Dermis microvascular lymphatic vessel endothelial cell (primary cell): ENCODE measurements around the gene SLC7A8. TPM values are rescaled to one million over a fixed set of nuclear protein-coding genes. Genes with fewer than 3 reads are reported as not detected.
"Not testable (repeated sequence)": the region's sequence is repeated elsewhere in the genome, so short reads cannot be mapped to it uniquely, and the experiment has no call there.

Experiments used
- DNase-seq, 2 donors: peaks; one replicate each; pipeline versions ENCODE4 v3.0.0 to v3.0.0-alpha.2; 2010; ENCODE audit warnings: low read depth in 2 of 2
- total RNA-seq: library from RNA; depleted of rRNA; stranded (reverse); fragments of >200 nt; gene quantifications from 2 replicates; pipeline ENCODE4 v1.2.1, GENCODE V29; 2014

The SLC7A8 gene
- 0.13 and 1.0 TPM in 2 replicates for total RNA-seq

DNA sequence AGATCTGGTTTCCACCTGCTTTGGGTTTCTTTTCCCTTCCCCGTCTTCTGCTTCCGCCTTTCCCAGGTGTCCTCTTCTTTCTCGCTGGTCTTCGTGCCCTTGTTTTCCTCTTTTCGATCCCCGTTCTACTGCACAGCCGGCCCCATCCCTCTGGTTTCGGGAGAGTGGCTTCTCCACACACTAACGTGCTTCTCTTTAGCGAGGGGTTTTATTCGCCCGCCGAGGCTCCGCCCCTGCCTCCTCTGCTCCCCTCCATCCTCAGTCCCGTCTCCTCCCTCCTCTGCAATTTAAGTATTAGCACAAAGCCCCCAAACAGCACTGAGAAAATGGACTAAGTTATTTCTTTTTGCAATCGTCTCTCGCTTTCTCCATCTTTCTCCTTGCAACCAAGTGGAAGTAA lies at the start of gene SLC7A8:
SLC7A8 (minus strand) TSS at position 182 of the 400 bp plus-strand sequence. CDS start 746 bp downstream, outside the sequence.
- no peak for DNase-seq

DNA sequence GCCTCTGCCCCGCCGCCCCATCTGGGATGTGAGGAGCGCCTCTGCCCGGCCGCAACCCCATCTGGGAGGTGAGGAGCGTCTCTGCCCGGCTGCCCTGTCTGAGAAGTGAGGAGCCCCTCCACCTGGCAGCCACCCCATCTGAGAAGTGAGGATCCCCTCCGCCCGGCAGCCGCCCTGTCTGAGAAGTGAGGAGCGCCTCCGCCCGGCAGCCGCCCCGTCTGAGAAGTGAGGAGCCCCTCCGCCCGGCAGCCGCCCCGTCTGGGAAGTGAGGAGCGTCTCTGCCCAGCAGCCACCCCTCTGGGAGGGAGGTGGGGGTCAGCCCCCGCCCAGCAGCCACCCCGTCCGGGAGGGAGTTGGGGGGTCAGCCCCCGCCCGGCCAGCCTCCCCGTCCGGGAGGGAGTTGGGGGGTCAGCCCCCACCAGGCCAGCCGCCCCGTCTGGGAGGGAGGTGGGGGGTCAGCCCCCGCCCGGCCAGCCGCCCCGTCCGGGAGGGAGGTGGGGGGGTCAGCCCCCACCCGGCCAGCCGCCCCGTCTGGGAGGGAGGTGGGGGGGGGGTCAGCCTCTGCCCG lies 48.9 kb upstream of the SLC7A8 start:
- not testable (repeated sequence) for DNase-seq

DNA sequence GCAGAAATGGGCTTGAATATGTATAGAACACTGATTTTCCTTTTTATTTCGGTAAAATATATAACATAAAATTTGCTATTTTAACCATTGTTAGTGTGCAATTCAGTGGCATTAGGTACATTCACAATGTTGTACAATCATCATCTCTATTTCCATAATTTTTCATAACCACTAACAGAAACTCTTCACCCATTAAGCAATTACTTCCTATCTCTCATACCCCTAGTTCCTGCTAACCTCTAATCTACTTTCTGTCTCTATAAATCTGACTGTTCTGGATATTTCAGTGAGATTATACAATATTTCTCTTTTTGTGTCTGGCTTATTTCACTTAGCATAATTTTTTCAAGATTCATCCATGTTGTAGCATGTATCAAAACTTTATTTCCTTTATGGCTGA lies 45.4 kb upstream of the SLC7A8 start:
- no peak for DNase-seq

DNA sequence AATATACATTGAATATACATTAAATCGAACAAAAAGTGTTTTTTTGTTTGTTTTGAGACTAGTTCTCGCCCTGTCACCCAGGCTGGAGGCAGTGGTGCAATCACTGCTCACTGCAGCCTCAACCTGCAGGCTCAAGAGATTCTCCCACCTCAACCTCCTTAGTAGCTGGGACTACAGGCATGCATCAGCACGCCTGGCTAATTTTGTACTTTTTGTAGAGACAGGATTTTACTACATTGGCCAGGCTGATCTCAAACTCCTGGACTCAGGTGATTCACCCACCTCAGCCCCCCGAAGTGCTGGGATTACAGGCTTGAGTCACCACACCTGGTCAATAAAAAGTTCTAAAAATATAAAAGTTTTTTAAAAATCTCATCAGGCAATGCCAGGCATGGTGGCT lies 44.1 kb upstream of the SLC7A8 start:
- no peak for DNase-seq

DNA sequence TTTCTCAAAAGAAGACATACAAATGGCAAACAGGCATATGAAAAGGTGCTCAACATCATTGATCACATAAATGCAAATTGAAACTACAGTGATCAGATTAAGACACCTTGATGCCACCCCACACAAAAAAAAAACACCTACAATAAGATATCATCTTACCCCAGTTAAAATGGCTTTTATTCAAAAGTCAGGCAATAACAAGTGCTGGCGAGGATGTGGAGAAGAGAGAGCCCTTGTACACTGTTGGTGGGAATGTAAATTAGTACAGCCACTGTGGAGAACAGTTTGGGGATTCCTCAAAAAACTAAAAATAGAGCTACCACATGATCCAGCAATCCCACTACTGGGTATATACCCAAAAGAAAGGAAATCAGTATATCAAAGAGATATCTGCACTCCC lies 41.5 kb upstream of the SLC7A8 start:
- not testable (repeated sequence) for DNase-seq

DNA sequence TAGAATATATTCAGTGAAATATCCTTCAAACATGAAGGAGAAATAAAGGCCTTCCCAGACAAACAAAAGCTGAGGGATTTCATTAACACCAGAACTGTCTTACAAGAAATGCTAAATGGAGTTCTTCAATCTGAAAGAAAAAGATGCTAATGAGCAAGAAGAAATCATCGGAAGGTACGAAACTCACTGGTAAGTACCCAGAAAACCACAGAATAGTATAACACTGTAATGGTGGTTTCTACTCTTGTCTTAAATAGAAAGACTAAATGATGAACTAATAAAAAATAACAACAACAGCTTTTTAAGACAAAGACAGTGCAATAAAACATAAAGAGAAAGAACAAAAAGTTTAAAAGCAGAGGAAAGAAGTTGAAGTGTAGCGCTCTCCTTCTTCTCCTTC lies 35.6 kb upstream of the SLC7A8 start:
- no peak for DNase-seq

DNA sequence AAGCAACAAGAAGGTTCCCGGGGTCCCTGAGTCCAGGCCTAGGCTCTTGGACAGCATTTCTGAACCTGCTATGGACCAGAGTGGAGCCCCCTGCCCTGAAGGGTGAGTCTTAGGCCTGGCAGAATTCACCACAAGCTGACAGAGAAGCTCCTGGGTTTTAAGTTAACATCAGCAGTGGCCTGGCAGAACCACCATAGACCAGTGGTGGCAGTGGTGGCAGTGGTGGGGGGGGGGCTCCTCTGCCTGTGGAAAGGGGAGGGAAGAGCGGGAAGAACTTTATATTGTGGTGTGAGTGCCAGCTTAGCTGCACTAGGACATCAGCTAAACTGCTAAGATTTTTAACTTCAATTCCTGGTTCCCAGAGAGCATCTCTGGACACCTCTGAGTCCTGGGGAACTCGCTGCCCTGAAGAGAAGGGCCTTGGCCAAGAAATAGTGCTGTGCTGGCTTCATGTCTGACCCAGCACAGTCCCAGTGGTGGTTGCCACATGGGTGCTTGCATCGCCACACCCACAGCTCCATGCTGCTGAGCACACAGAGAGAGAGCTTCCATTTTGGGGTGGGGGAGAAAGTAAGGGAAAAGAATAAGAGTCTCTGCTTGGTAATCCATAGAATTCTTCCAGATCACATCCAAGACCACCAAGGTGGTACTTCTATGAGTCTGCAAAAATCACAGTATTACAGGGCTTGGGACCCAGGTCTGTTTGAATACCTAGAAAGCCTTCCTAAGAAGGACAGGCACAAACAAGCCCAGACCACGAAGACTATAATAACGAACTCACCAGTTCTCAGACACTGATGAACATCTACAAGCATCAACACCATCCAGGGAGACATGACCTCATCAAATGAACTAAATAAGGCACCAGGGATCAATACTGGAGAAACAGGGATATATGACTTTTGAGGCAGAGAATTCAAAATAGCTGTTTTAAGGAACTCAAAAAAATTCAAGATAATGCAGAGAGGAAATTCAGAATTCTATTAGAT lies 33.9 kb upstream of the SLC7A8 start:
- DNase-seq = no peak

DNA sequence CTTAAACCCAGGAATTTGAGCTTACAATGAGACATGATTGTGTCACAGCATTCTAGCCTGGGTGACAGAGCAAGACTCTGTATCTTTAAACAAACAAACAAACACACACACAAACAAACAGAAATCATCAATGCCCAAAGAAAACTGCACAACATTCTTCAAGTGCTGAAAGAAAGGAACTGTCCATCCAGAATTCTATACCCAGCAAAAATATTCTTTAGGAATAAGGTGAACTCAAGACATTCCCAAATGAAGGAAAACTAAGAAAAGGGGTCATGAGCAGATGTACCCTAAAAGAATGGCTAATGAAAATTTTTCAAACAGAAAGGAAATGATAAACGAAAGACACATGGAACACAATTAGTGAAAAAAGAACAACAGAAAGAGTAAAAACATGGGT lies 32.0 kb upstream of the SLC7A8 start:
- DNase-seq = no peak

DNA sequence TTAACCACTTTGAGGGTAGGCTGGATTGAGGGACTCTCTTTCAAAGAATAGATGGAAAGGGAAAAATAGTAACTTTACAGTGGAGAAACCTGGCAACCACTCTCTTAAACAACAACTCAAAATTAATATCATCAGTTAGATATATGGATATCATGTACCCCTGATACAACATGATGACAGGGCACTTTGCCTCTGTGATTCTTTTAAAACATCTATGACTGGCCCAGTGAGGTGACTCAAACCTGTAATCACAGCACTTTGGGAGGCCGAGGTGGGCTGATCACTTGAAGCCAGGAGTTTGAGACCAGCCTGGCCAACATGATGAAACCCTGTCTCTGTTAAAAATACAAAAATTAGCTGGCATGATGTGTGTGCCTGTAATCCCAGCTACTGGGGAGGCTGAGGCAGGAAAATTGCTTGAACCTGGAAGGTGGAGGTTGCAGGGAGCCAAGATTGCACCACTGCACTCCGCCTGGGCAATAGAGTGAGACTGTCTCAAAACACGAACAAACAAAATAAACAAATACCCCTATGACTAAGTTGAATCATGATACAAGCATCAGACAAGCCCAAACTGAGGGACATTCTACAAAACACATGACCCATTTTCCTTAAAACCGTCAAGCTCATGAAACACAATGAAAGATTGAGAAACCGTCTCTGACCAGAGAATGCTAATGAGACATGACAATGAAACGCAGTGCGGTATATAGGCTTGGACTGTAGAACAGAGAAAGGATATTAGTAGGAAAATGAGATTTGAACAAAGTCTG lies 26.4 kb upstream of the SLC7A8 start:
- no peak for DNase-seq

DNA sequence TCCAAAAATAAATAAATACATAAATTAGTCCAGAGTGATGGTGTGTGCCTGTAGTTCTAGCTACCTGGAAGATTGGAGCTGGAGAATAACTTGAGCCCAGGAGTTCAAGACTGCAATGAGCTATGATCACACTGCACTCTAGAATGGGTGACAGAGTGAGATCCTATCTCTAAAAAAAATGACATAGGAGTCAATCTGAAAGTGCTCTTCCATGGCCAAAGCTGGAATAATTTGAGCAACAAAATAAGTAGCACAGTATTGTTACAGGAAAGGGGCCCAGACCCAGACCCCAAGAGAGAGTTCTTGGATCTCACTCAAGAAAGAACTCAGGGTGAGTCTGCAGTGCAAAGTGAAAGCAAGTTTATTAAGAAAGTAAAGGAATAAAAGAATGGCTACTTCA lies 24.9 kb upstream of the SLC7A8 start:
- DNase-seq = no peak

DNA sequence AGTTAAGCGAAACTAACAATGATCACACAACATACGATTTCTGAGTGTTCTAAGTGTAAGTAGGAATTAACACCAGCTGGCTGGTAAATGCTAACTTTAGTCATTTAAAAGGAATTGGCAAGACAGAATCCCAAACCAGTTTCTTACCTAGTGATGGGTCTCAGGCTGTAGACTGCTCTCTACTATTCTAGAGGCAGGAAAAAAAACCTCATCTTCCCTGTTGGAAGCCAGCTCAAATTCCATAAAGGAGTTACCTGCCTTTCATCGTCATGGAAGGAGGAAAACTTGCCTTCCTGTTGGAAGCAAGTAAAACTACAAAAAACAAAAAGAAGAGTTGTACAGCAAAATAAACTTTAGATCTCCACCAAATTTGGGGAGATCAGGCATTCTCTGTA lies 23.7 kb upstream of the SLC7A8 start:
- DNase-seq = no peak

DNA sequence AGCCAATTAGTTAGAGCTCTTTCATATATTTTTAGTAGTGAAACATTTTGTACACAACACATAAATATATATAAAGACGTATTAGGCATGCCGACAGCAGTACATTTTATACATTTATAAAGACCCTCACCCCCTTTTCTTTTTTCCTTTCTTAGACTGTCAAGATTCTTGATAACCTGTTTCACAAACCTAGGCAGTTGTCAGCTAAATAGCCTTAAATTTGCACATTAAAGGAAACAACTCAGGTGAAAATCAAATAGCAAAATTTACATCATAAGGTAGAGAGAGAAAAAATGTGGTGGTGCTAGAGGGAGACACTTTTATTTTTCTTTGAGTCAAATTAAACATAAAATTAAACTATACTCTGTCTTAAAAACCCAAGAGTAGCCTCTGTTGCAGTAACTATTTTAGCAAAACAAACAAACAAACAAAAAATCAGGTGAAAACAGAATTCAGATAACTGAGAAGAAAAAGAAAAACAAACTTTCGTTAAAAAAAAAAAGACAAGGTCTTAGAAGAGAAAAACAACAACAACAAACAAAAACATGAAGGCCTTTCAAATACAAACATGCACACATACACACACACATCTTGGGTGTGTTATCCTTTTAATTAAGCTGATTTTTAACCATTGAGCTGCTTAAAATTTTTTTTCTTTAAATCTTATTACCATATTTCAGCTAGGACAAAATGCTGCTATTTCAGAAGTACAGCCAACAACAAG lies 23.1 kb upstream of the SLC7A8 start:
- no peak for DNase-seq

DNA sequence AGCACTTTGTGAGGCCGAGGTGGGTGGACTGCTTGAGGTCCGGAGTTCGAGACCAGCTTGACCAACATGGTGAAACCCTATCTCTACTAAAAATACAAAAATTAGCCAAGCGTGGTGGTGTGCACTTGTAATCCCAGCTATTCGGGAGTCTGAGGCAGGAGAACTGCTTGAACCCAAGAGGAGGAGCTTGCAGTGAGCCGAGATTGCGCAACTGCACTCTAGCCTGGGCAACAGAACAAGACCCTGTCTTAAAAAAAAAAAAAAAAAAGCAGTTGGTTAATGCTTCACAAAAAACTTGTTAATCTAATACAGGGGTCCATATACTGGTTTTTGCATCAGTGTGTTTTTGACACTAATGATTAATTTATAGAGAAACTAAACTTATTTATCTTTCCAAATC lies 18.5 kb upstream of the SLC7A8 start:
- no peak for DNase-seq

DNA sequence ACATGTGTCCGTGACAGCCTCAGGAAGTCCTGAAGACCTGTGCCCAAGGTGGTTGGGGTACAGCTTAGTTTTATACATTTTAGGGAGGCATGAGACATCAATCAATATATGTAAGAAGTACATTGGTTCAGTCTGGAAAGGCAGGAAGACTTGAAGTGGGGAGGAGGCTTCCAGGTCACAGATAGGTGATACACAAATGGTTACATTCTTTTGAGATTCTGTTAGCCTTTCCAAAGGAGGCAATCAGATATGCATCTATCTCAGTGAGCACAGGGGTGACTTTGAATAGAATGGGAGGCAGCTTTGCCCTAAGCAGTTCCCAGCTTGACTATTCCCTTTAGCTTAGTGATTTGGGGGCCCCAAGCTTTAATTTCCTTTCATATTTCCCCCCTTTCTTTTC lies 15.7 kb upstream of the SLC7A8 start:
- DNase-seq = not testable (repeated sequence)

DNA sequence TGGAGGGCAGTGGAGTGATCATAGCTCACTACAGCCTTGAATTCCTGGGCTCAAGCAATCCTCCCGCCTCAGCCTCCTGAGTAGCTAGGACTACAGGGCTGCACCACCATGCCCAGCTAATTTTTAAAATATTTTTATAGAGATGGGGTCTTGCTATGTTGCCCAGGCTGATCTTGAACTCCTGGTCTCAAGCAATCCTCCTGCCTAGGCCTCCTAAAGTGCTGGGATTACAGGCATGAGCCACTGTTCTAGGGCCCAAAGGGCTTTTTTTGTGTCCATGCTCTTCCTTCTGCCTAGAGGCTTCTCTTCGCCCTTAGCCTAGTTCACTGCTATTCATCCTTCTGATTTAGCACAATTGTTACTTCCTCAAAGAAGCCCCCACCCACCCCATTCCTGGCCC lies 13.0 kb upstream of the SLC7A8 start:
- DNase-seq = not testable (repeated sequence)

DNA sequence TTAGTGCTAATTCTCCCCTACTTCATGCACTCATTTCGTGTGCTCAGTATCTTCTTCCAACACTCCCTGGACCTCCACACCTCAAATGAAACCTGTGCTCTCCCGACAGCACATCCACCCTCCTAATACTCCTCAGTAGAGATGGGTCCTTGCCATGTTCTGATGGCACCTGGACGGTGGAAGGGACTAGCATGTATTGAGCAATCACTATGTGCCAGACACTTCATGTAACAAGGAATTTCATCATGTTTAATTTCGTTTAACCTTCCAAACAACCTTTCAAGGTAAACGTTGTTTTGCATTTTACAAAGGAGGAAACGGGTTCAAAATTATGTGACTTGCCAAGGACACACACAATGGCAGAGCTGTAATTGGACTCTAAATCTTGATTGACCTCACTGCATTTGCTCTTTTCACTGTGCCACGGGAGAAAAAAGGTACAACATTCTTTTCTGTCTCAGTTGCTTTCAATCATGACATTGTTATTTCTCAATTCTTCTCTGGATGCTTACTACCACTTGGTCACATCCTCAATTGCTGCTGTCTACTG lies 12.2 kb upstream of the SLC7A8 start:
- DNase-seq = no peak

DNA sequence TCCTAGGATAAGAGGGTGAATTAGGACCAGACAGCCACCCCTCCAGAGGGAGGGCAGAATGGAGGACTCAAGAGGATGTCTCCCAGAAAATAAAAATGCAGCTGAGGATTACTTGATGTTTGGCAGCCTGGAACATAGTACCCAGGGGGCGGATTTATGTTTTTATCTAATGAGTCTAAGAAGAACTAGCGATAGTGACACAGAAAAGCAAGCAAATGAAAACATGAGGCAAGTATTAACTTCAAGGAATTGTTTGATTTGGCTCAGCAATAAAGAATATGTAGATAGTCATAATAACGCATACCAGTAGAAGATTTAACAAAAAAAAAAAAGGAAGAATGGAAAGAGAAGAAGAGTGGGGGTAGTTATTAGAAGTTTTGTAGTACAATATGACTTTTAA lies 10.0 kb upstream of the SLC7A8 start:
- no peak for DNase-seq

DNA sequence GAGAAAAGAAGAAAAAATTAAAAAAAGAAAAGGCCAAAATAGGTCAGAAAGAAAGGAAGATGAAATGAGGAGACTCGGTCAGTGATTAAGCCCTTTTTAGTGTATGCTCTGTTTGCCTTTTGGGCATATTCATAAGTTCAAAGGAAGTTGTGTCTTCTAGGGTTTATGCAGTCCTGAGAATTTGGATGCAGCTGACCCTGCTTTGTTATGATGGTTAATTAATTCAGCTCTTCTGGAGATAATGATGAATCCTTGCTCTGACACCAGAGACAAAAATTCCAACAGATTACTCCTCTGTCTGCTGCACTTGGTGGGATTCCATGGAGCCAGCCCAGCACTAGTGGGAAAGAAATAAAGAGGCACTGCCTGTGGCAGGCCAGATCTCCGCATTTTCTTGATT lies 4.5 kb upstream of the SLC7A8 start:
- DNase-seq = no peak

DNA sequence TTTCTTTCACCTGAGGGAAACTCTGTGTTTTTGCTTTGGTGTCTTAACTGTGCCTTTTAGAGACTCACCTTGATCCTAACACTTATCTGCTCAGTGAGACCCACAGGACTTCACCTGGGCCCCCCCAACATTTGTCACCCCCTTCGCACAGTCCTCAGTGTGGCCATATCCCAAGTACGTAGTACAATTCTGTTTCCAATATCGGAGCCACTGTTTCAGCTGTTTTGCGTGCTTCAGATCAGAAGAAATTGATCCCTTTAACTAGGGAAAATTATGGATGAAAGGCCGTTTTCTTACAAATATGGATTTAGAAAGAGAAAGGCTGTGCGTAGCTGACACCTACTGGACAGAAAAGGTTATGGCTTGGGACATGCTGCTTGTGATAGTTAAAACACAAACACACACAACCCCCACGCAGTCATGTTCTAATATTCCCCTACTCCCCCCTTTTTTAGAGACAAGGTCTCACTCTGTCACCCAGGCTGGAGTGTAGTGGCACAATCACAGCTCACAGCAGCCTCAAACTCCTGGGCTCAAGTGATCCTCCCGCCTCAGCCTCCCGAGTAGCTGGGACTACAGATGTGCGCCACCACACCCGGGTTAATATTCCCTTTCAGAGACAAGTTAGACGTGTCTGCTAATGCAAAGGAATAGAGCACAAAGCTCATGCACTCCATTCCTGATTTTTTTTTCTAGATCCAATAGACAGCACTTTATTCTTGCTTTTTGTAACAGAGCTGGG lies 3.6 kb upstream of the SLC7A8 start:
- DNase-seq = peak; percentile 75 to 77

DNA sequence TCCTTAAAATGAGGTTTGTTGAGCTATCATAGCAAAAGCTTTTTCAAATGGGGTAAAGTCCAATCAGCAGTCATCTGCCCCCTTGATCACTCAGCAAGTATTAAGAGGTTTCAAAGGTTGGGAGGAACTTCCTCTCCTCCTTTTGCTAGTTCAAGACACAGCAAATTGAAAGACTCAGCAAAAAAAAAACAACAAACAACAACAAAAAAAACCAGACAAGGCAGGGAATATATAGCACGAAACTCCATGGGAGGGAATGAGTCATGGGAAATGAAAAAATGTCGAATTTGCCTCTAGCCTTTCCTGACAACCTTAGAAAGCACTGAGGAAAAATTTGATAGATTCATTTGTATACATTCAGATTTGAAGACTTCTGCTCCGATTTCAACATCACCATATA lies 1.6 kb upstream of the SLC7A8 start:
- peak; percentile 29 to 52 for DNase-seq

DNA sequence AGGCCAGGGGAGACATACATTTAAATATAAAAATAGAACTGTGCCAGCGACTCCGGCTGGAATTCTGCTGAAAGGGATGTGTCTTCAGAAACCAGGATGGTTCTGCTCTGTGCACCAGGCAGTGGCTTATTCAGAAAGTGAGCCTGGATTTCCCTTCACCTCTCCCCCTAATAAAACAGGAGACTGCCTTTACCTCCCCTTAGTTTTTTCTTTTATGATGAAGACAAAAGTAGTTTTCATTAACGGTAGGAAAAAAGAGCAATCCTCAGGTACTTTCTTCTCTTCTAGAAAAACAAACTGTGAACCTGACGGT lies 346 bp downstream of the SLC7A8 start:
- DNase-seq = no peak
